Activated CD8-positive, alpha-beta memory T cell treated with anti-CD3 and anti-CD28 coated beads, Interleukin-2, amount 50 U/mL, for 1 hour (primary cell): ENCODE measurements around the gene KDR.

Source experiments
- DNase-seq: peaks from one replicate; pipeline ENCODE4 v3.0.0-alpha.2; 2020; ENCODE audit errors: extremely low read depth

KDR gene

GRCh38 chr4:55029821-55030503, 95.4 kb downstream of the KDR start:
- no peak for DNase-seq

DNA sequence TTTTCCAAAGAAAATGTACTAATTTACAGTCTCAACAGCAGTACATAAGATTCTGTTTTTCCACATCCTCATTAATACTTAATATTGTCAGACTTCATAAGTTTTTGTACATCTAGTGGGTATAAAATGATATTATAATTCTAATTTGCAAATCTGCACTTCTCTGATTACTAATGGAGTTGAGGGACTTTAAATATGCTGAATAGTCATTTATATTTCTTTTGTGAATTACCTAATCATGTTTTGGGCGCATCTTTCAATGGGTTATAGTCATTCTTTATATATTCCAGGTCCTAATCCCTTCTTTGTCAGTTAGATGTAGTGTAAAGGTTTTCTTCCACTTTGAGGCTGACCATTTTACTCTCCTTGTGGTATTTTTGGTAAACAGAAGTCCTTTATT, 96.1 kb downstream of the KDR start:
- DNase-seq = no peak
